WTC11 (cell line): ENCODE data around the gene NLRP7. TPM values are rescaled to one million over a fixed set of nuclear protein-coding genes. Genes with fewer than 3 reads are reported as not detected.

Experiments
- ATAC-seq: fragments of 200-7000 bp; cut with Tn5 transposase; 2 replicates; pipeline ENCODE4 v1.10.0; 2021; ENCODE audit warnings: mild to moderate bottlenecking, moderate library complexity
- CTCF ChIA-PET: fragments of 300-600 bp; sonication (Branson Sonifier 250); formaldehyde crosslinking; loops from one replicate; lab custom pipeline; 2021; ENCODE audit warnings: antibody characterized with exemption; lab: Charles Lee
- POLR2A ChIA-PET: fragments of 350-600 bp; sonication (Branson Sonifier 250); formaldehyde crosslinking; loops from one replicate; lab custom pipeline; 2021; ENCODE audit warnings: antibody characterized with exemption; lab: Charles Lee
- DNase-seq: peaks from one replicate; pipeline ENCODE4 v3.0.0; 2021; ENCODE audit warnings: low spot score
- H3K27ac Mint-ChIP-seq: 2 replicates; pipeline ENCODE4 v1.8.0; 2021; ENCODE audit warnings: mixed read lengths
- H3K27me3 Mint-ChIP-seq: 2 replicates; pipeline ENCODE4 v1.8.0; 2021; ENCODE audit warnings: low read depth, mild to moderate bottlenecking, moderate library complexity, mixed read lengths
- H3K36me3 Mint-ChIP-seq: 2 replicates; pipeline ENCODE4 v1.8.0; 2021; ENCODE audit warnings: mixed read lengths
- H3K4me1 Mint-ChIP-seq: 2 replicates; pipeline ENCODE4 v1.8.0; 2022; ENCODE audit warnings: mixed read lengths
- H3K4me3 Mint-ChIP-seq: 2 replicates; pipeline ENCODE4 v1.8.0; 2021; ENCODE audit warnings: mild to moderate bottlenecking, moderate library complexity, mixed read lengths
- H3K9me3 Mint-ChIP-seq: 2 replicates; pipeline ENCODE4 v1.8.0; 2021; ENCODE audit warnings: mixed read lengths
- CBFB ChIP-seq: sonication (generic); formaldehyde crosslinking; IDR thresholded peaks from 2 replicates; pipeline ENCODE4 v1.8.1; 2022; ENCODE audit warnings: mild to moderate bottlenecking, low read depth, missing genetic modification reagents
- CREB1 ChIP-seq: sonication (generic); formaldehyde crosslinking; IDR thresholded peaks from 2 replicates; pipeline ENCODE4 v1.8.0; 2023; ENCODE audit warnings: mild to moderate bottlenecking, missing genetic modification reagents
- FOXP1 ChIP-seq: sonication (generic); formaldehyde crosslinking; IDR thresholded peaks from 2 replicates; pipeline ENCODE4 v1.8.0; 2022; ENCODE audit warnings: missing genetic modification reagents, mild to moderate bottlenecking, moderate library complexity, borderline replicate concordance
- FOXP4 ChIP-seq: sonication (generic); formaldehyde crosslinking; IDR thresholded peaks from 2 replicates; pipeline ENCODE4 v1.8.0; 2022; ENCODE audit warnings: mild to moderate bottlenecking, missing genetic modification reagents
- GRHL2 ChIP-seq: fragments of 250-450 bp; sonication (Bioruptor Pico); IDR thresholded peaks from 2 replicates; pipeline ENCODE4 v1.8.0; 2022; ENCODE audit warnings: mild to moderate bottlenecking, moderate library complexity; ENCODE audit not compliant: insufficient replicate concordance, severe bottlenecking
- IRF2 ChIP-seq: sonication (generic); formaldehyde crosslinking; IDR thresholded peaks from 2 replicates; pipeline ENCODE4 v1.8.0; 2022; ENCODE audit warnings: low read depth, missing genetic modification reagents, borderline replicate concordance
- MYBL2 ChIP-seq: sonication (generic); formaldehyde crosslinking; IDR thresholded peaks from 2 replicates; pipeline ENCODE4 v1.8.1; 2023; ENCODE audit warnings: mild to moderate bottlenecking, moderate library complexity, missing genetic modification reagents
- OVOL2 ChIP-seq: fragments of 250-450 bp; sonication (Bioruptor Pico); IDR thresholded peaks from 2 replicates; pipeline ENCODE4 v1.9.0; 2021; ENCODE audit warnings: mild to moderate bottlenecking, borderline replicate concordance
- PRDM15 ChIP-seq: sonication (generic); formaldehyde crosslinking; IDR thresholded peaks from 2 replicates; pipeline ENCODE4 v1.8.0; 2022; ENCODE audit warnings: missing genetic modification reagents
- SP1 ChIP-seq: sonication (generic); formaldehyde crosslinking; conservative IDR thresholded peaks from 2 replicates; pipeline ENCODE4 v1.8.1; 2022; ENCODE audit warnings: missing genetic modification reagents
- TEAD1 ChIP-seq: sonication (generic); formaldehyde crosslinking; IDR thresholded peaks from 2 replicates; pipeline ENCODE4 v1.8.0; 2022; ENCODE audit warnings: mild to moderate bottlenecking, missing genetic modification reagents
- ZBTB21 ChIP-seq: sonication (generic); formaldehyde crosslinking; IDR thresholded peaks from 2 replicates; pipeline ENCODE4 v1.8.1; 2023; ENCODE audit warnings: mild to moderate bottlenecking, missing genetic modification reagents, borderline replicate concordance
- ZBTB43 ChIP-seq: sonication (generic); formaldehyde crosslinking; IDR thresholded peaks from 2 replicates; pipeline ENCODE4 v1.8.1; 2023; ENCODE audit warnings: mild to moderate bottlenecking, missing genetic modification reagents
- ZNF219 ChIP-seq: sonication (generic); formaldehyde crosslinking; IDR thresholded peaks from 2 replicates; pipeline ENCODE4 v1.8.0; 2023; ENCODE audit warnings: missing genetic modification reagents, mild to moderate bottlenecking, borderline replicate concordance
- ZNF396 ChIP-seq: fragments of 250-450 bp; sonication (Bioruptor Pico); IDR thresholded peaks from 2 replicates; pipeline ENCODE4 v1.8.0; 2021; ENCODE audit warnings: mild to moderate bottlenecking, moderate library complexity, borderline replicate concordance
- ZNF425 ChIP-seq: fragments of 250-450 bp; sonication (Bioruptor Pico); conservative IDR thresholded peaks from 2 replicates; pipeline ENCODE4 v1.9.0; 2021; ENCODE audit warnings: mild to moderate bottlenecking
- total RNA-seq: library from RNA; stranded (reverse); gene quantifications from 3 replicates; pipeline ENCODE4 v1.2.3, GENCODE V29; 2021
- TF ChIP-seq, protein P1 (sequence below): sonication (generic); formaldehyde crosslinking; IDR thresholded peaks from 2 replicates; pipeline ENCODE4 v1.8.1; 2023; ENCODE audit warnings: mild to moderate bottlenecking, missing genetic modification reagents, moderate library complexity
- TF ChIP-seq, protein P2 (sequence below): sonication (generic); formaldehyde crosslinking; IDR thresholded peaks from 2 replicates; pipeline ENCODE4 v1.8.0; 2023; ENCODE audit warnings: missing genetic modification reagents, mild to moderate bottlenecking, borderline replicate concordance
- TF ChIP-seq, protein P3 (sequence below): sonication (generic); formaldehyde crosslinking; IDR thresholded peaks from 2 replicates; pipeline ENCODE4 v1.8.0; 2022; ENCODE audit warnings: mild to moderate bottlenecking, missing genetic modification reagents
- TF ChIP-seq, protein P4 (sequence below): sonication (generic); formaldehyde crosslinking; IDR thresholded peaks from 2 replicates; pipeline ENCODE4 v1.8.0; 2022; ENCODE audit warnings: mild to moderate bottlenecking, missing genetic modification reagents

The NLRP7 gene
- total RNA-seq, 1 experiment from 2014 or later = 6.8 TPM

GRCh38 chr19:54893406-54893805 is 53.9 kb downstream of the NLRP7 start:
- Mint-ChIP-seq H3K36me3 (peaks cover 6% of the 10 kb centered on the region), H3K4me3 (peak overlapping the region; percentile 56), H3K9me3 (peaks cover 5% of the 10 kb centered on the region), H3K27ac (peak overlapping the region; percentile 100), H3K27me3 (peaks cover 10% of the 10 kb centered on the region), H3K4me1 (peaks cover 68% of the 10 kb centered on the region)
- ATAC-seq (peak; percentile 92), DNase-seq (peak; percentile 89)
- ChIA-PET CTCF (interaction anchor here (0.7 to 2.0 kb wide), 8 partner anchors 9 to 267 kb away, joined by 3 to 26 read pairs (median 3); no protein-coding TSS in a partner anchor), POLR2A (interaction anchor here (0.7 to 1.0 kb wide), 4 partner anchors 9 to 28 kb away, joined by 4 to 5 read pairs (median 4); no protein-coding TSS in a partner anchor)
- TF ChIP-seq OVOL2 (CRISPR knock-in tag) = no peak
- no peak for TF ChIP-seq MYBL2 (CRISPR knock-in tag)
- no peak for TF ChIP-seq FOXP1 (CRISPR knock-in tag)
- TF ChIP-seq ZBTB21 (CRISPR knock-in tag) = no peak
- TF ChIP-seq, protein P1, sequence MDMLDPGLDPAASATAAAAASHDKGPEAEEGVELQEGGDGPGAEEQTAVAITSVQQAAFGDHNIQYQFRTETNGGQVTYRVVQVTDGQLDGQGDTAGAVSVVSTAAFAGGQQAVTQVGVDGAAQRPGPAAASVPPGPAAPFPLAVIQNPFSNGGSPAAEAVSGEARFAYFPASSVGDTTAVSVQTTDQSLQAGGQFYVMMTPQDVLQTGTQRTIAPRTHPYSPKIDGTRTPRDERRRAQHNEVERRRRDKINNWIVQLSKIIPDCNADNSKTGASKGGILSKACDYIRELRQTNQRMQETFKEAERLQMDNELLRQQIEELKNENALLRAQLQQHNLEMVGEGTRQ (CRISPR knock-in tag) = peak; percentile 36; the same call in 1 of the 2 replicates
- no peak for TF ChIP-seq ZNF219 (CRISPR knock-in tag)
- no peak for TF ChIP-seq ZNF425
- no peak for TF ChIP-seq PRDM15 (CRISPR knock-in tag)
- TF ChIP-seq, protein P2, sequence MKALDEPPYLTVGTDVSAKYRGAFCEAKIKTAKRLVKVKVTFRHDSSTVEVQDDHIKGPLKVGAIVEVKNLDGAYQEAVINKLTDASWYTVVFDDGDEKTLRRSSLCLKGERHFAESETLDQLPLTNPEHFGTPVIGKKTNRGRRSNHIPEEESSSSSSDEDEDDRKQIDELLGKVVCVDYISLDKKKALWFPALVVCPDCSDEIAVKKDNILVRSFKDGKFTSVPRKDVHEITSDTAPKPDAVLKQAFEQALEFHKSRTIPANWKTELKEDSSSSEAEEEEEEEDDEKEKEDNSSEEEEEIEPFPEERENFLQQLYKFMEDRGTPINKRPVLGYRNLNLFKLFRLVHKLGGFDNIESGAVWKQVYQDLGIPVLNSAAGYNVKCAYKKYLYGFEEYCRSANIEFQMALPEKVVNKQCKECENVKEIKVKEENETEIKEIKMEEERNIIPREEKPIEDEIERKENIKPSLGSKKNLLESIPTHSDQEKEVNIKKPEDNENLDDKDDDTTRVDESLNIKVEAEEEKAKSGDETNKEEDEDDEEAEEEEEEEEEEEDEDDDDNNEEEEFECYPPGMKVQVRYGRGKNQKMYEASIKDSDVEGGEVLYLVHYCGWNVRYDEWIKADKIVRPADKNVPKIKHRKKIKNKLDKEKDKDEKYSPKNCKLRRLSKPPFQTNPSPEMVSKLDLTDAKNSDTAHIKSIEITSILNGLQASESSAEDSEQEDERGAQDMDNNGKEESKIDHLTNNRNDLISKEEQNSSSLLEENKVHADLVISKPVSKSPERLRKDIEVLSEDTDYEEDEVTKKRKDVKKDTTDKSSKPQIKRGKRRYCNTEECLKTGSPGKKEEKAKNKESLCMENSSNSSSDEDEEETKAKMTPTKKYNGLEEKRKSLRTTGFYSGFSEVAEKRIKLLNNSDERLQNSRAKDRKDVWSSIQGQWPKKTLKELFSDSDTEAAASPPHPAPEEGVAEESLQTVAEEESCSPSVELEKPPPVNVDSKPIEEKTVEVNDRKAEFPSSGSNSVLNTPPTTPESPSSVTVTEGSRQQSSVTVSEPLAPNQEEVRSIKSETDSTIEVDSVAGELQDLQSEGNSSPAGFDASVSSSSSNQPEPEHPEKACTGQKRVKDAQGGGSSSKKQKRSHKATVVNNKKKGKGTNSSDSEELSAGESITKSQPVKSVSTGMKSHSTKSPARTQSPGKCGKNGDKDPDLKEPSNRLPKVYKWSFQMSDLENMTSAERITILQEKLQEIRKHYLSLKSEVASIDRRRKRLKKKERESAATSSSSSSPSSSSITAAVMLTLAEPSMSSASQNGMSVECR = no peak
- TF ChIP-seq FOXP4 (CRISPR knock-in tag) = peak; percentile 56; the same call in 1 of the 2 replicates
- TF ChIP-seq IRF2 (CRISPR knock-in tag) = no peak
- 0 out of 2 replicates have a peak, but pooled peaks have one; percentile 42 for TF ChIP-seq SP1 (CRISPR knock-in tag)
- TF ChIP-seq CREB1 (CRISPR knock-in tag) = no peak
- peak; percentile 79; the same call in 1 of the 2 replicates for TF ChIP-seq TEAD1 (CRISPR knock-in tag)
- TF ChIP-seq GRHL2 = no peak
- no peak for TF ChIP-seq CBFB (CRISPR knock-in tag)
- TF ChIP-seq, protein P3, sequence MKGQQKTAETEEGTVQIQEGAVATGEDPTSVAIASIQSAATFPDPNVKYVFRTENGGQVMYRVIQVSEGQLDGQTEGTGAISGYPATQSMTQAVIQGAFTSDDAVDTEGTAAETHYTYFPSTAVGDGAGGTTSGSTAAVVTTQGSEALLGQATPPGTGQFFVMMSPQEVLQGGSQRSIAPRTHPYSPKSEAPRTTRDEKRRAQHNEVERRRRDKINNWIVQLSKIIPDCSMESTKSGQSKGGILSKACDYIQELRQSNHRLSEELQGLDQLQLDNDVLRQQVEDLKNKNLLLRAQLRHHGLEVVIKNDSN = 0 out of 2 replicates have a peak, but pooled peaks have one; percentile 26
- TF ChIP-seq ZBTB43 (CRISPR knock-in tag) = no peak
- TF ChIP-seq ZNF396 (CRISPR knock-in tag) = no peak
- TF ChIP-seq, protein P4, sequence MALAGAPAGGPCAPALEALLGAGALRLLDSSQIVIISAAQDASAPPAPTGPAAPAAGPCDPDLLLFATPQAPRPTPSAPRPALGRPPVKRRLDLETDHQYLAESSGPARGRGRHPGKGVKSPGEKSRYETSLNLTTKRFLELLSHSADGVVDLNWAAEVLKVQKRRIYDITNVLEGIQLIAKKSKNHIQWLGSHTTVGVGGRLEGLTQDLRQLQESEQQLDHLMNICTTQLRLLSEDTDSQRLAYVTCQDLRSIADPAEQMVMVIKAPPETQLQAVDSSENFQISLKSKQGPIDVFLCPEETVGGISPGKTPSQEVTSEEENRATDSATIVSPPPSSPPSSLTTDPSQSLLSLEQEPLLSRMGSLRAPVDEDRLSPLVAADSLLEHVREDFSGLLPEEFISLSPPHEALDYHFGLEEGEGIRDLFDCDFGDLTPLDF = no peak
